HTERT RPE-1 (cell line): Measurements from ENCODE around the gene CD58.
"Not testable (repeated sequence)": the region's sequence is repeated elsewhere in the genome, so short reads cannot be mapped to it uniquely, and the experiment has no call there.

Experiments used
- in situ Hi-C: fragments of 300-500 bp; cut with MboI; formaldehyde crosslinking; loops from 4 replicates; pipeline ENCODE4 v1.14.3; 2020; ENCODE audit warnings: low sequenced_read_pairs

Gene CD58

DNA sequence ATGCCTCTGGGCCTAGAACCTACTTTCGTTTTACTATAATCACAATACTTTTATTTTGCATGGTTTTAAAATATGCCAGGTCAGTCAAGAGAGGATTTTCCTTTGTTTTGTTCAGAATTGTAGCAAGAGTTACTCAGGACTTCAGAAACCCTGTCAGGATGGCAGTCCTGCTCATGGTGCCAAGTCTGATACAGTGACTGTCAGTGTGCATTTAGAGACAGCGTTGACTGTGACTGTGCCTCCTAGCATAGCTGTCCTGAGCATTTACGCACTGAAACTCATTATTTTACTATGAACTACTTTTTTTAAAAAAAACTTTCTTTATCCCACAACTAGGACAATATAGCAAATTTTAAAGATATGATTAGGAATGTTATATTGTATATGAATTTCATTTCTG, 23.2 kb upstream of the CD58 start:
- in situ Hi-C loops: not testable (repeated sequence)

DNA sequence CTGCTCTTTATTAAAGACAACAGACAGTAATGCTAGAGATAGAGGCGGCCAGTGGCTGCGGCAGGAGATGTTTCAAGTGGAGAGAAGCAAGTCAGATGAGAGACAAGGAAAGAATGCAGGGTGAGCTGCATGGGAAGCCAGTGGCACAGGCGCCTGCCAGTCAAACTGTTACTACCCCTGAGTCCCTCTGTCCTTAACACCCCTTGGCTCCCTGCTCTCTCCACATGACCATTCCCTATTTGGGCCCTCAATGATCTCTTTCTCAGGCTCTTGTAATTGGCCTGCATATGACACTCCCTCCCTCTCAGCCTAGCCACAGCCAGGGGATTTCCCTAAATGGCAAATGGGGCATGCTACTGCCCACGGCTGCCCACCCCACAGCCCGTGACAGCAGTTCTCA, 22.6 kb upstream of the CD58 start:
- in situ Hi-C loops: not testable (repeated sequence)

- in situ Hi-C loops: not testable (repeated sequence)
Measured at GRCh38 chr1:116591951-116592605, 21.3 kb upstream of the CD58 start.

DNA sequence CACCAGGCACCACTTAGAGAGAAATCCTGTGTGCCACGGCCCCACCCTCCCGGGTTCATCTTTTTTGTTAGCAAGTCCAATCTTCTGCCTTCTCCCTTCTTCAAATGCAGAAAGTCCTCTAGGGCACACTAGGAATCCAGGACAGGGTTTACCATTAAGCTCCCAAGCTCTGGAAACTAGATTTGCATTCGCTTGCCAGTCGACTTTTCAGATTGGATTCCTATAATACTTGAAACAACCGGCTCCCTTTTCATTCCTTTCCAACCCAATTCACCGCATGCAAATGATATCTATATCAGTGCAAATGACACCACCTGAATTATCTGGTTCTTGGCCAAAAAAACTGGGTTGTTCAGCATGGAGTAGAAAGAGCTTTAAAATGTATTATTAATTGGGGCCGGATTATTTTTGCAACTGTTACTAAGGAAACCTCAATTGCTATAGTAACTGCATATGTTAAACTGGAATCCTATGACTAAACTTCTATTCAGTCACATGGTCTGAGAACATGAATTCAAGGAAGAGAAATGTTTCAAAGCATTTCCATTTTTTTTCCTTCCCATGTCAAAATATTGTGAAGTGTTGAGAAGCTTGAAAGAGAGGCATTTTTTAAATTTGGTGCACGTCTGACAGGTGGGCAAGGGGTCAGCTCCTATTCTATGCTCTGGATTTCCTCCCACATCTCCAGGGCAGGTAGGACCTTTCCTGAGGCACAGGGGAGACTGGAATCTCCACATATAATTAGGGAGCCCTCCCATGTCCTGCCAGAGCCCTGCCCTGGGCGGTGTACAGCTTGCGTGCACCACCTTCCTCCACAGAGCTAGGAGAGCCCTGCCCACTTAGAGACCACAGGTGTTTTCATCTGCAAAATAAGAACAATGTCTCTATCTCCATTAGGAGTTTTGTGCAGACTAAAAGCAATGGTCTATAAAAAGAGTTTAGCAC, 20.5 kb upstream of the CD58 start:
- in situ Hi-C loops: not testable (repeated sequence)

DNA sequence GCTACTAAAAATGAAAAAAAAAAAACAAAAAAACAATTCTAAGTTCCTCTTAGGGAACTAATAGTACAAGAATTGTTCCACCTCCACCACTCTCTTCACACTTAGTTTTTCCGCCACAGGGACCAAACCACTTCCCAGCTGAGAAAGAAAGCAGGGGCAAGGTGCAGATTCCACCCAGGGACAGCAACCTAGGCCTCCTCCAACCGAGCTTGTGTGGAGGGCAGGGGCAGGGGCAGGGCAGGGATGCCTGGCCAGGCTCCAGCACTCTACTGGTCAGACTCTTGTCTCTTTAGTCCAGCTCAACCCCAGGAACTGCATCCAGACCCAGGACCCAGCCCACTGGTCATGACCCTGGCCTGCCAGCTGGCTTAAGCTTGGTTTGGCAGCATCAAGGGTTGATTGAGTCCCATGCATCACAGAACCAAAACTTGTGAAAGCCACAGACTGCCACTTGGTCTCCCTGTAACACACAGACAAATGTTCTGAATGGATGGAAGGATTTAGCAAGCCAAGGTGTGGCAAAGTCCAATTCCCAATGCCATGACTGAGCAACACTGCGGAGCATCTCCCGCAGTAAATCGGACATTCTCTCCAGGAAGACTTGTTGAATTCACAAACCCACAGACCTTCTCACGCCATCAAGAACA, 19.7 kb upstream of the CD58 start:
- in situ Hi-C loops: not testable (repeated sequence)

GRCh38 chr1:116589101-116589735, 18.4 kb upstream of the CD58 start:
- in situ Hi-C loops: not testable (repeated sequence)

GRCh38 chr1:116587501-116588227, 16.8 kb upstream of the CD58 start:
- in situ Hi-C loops: no loop called here

DNA sequence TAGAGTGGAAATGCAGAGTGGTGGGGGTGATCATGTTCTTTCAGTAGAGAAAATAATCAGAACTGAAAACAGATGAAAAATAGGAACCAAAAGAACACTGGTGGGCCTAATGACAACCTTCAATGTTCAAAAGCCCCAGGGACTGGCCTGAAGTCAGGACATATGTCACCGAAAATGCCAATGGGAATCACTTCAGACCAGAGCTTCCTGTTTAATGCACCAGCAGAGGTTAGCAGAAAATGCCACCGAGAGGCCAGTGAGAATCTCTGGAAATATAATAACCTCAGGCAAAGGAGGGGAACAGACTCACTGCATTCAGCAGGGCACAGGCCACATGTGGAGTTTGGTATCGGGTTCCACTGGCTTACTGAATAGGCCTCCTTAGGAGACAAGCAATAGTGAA, 15.9 kb upstream of the CD58 start:
- in situ Hi-C loops: no loop called here

GRCh38 chr1:116585886-116586285, 15.1 kb upstream of the CD58 start:
- in situ Hi-C loops: no loop called here

GRCh38 chr1:116581323-116581885, 10.6 kb upstream of the CD58 start:
- in situ Hi-C loops: no loop called here

GRCh38 chr1:116580446-116581322, 9.9 kb upstream of the CD58 start:
- in situ Hi-C loops: no loop called here

DNA sequence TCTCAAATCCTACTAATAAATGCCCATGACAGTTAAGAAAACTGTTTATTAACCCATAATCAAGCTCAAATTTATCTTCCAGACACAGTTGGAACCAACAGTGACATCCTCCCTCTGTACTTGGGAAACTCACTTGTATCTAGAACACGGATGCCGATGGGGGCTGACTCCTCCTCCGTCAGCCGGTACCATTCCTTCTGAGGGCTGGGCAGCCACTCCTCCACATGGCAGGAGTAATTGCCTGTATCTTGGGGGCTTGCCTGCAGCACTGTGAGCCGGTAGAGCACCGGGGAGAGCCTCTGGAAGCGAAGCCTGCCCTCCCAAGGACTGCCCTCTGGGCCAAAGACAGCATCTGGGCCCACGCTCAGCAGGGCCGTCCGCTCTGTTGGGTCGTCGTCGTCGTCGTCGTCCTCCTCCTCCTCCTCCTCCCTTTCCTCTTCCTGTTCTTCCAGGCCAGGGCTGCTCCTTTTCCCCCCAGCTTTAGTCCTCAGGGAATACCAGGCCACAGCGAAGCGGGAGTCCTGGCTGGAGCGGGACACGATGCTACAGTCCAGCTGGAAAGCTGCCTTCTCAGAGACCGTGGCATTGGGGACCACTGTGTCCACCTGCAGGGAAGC, 8.5 kb upstream of the CD58 start:
- in situ Hi-C loops: no loop called here

GRCh38 chr1:116578581-116578980, 7.8 kb upstream of the CD58 start:
- in situ Hi-C loops: no loop called here

- in situ Hi-C loops: no loop called here
Measured at GRCh38 chr1:116577759-116578314, 7.0 kb upstream of the CD58 start.

- in situ Hi-C loops: no loop called here
Measured at GRCh38 chr1:116574581-116575291, 3.9 kb upstream of the CD58 start.

DNA sequence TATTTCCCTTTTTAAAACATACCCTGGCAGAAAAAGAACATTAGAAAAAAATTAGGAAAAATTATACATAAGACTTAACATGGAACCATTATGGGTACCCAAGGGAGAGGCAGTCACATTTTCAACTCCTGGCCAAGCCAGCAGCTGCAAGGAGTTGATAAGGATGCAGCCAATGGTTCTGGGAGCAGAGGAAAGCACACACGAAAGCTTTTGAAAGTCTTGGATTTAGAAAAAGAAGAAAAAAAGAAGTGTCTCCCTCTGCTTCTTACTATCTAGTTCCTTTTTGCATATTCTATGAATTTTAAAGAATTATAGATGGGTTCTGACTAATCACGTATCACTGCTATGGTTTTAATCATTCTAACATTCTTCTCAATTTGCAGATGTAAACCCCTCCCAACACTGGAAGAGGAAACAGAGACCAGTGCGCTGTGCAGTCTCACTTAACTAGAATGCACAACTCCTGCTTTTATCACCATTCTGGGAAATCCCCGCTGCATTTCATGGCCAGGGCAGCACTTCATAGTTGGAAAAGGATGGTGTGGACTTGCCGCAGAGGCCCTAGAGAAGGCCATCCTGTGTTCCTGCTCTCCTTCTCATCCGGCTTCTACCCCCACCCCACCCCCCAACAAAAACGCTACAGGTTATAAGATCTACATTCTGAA, 2.7 kb upstream of the CD58 start:
- in situ Hi-C loops: no loop called here

- in situ Hi-C loops: no loop called here
Measured at GRCh38 chr1:116572771-116573430, 2.1 kb upstream of the CD58 start.
